ENCODE data around the gene SLC16A2. TPM values are rescaled to one million over a fixed set of nuclear protein-coding genes. Genes with fewer than 3 reads are reported as not detected.

The SLC16A2 gene
- total and polyA plus RNA-seq, 10 of the 15 experiments (the other 5 are each of a cell fraction or from before 2014, with no cell fraction given): 0.08 to 0.13 TPM; not detected in 8

DNA sequence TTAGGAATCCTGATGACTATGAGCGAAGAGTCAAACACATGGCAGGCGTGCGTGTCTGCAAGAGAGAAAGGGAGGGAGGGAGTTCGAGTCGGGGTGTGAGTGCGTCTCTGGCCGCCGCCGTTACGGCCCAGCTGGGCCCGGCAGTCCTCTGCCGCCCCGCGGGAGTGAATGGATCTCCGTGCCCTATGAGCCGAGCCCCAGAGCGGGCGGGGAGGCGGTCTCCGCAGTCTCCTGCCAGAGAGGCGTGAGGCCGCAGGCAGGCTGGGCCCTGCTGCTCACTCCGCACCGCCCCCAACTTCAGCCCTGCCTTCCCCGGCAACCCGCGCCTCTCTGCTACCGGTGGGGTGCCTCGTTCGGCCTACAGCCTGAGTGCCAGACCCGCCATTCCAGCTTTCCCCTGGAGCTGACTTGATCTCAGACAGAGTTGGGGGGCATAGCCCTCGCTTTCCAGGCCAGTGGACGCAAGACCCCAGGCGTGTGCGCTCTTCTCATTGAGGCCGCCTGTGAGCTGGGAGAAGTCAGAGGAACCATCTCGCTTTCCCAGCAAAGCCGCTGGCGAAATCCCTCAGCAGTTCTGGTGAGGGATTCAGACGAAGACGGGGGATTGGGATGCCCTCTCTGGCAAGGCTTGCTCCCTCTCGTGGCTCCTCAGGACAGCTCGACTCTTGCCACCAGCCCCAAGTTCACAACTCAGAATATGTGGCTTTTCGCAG, 1.4 kb downstream of the SLC16A2 start (continued):
- TF ChIP-seq SUPT20H (IDR thresholded peaks at IDR 0.05; ENCODE audit: borderline replicate concordance, control insufficient read depth, low read depth, low read length): no peak
- TF ChIP-seq CBFB (IDR thresholded peaks at IDR 0.05; ENCODE audit: low read depth): no peak
- TF ChIP-seq HDAC2 (IDR thresholded peaks at IDR 0.05): no peak

DNA sequence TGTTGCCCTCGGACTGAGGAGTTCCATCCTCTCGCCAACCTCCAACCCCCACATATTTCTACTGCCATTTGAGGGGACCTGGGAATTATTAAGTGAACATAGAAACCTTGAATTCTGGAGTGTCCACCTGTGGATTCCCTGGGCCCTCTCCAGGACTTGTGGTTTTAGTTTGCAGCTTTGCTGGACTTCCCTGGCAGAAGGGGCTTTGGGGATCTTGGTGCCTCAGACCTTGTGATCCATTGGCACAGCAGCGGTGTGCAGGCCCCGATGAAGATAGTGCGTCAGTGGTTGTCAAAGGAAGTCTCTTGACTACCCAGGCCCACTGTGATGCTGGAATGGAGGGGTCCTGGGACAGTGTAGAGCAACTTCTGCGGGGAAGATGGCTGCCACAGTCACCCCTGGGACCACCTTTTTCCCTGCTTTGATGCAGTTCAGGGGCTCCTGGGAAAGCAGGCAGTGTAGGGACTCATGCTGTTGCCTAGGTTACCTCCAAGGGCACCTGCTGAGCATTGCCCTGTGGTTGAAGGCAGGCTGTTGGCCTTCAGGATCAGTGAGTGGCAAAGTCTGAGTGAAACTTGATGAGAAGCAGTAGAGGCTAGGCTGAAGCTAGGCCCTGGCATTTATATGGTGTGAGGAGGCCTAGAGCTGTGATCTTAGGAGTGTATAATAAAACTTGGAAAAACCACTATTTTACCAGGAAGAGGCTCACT, 2.2 kb downstream of the SLC16A2 start:
- in situ Hi-C loops (cut with MboI) (no loop called here), intact Hi-C loops (cut with micrococcal nuclease; ENCODE audit: unreplicated experiment) (no loop called here)
- no peaks in the 10 kb centered on the region for H3K4me1 ChIP-seq (ENCODE audit: control insufficient read depth, insufficient read depth, low read length)
- H3K9me3 ChIP-seq (replicated peaks; ENCODE audit: control insufficient read depth, insufficient read depth, low read length): no peaks in the 10 kb centered on the region; the same call in 2 of the 3 replicates
- no peaks in the 10 kb centered on the region; the same call in 1 of the 2 replicates for H4K20me1 ChIP-seq (ENCODE audit: control insufficient read depth, insufficient read depth)
- H3K36me3 ChIP-seq (ENCODE audit: control insufficient read depth in 2 of 2, insufficient read depth in 2 of 2, low read length in 1 of 2): no peaks in the 10 kb centered on the region
- BruUV-seq (replicated peaks): no TSS peak
- peaks cover 2% of the 10 kb centered on the region in 2 experiments; a peak in 3 of 4 replicates for H3K27me3 ChIP-seq (replicated peaks in 1 of 2; ENCODE audit: control insufficient read depth in 2 of 2, insufficient read depth in 2 of 2, low read length in 1 of 2)
- SMC1A ChIA-PET (ENCODE audit: uncharacterized antibody, unreplicated experiment): no interaction called here
- RAD21 ChIA-PET (ENCODE audit: unreplicated experiment): no interaction called here
- ATAC-seq: no peak
- CTCF ChIA-PET: no interaction called here
- H3K79me2 ChIP-seq (ENCODE audit: control insufficient read depth, insufficient read depth, low read length): no peaks in the 10 kb centered on the region
- no peak for FAIRE-seq
- no peak for DNase-seq (ENCODE audit: low read depth, low spot score)
- no peak overlapping the region for H3K9ac ChIP-seq (ENCODE audit: control insufficient read depth, insufficient read depth, low read length)
- H3K27ac ChIP-seq (ENCODE audit: control insufficient read depth, insufficient read depth): no peak overlapping the region
- H3K4me2 ChIP-seq (ENCODE audit: control insufficient read depth, insufficient read depth): no peak overlapping the region
- TF ChIP-seq, protein P1, sequence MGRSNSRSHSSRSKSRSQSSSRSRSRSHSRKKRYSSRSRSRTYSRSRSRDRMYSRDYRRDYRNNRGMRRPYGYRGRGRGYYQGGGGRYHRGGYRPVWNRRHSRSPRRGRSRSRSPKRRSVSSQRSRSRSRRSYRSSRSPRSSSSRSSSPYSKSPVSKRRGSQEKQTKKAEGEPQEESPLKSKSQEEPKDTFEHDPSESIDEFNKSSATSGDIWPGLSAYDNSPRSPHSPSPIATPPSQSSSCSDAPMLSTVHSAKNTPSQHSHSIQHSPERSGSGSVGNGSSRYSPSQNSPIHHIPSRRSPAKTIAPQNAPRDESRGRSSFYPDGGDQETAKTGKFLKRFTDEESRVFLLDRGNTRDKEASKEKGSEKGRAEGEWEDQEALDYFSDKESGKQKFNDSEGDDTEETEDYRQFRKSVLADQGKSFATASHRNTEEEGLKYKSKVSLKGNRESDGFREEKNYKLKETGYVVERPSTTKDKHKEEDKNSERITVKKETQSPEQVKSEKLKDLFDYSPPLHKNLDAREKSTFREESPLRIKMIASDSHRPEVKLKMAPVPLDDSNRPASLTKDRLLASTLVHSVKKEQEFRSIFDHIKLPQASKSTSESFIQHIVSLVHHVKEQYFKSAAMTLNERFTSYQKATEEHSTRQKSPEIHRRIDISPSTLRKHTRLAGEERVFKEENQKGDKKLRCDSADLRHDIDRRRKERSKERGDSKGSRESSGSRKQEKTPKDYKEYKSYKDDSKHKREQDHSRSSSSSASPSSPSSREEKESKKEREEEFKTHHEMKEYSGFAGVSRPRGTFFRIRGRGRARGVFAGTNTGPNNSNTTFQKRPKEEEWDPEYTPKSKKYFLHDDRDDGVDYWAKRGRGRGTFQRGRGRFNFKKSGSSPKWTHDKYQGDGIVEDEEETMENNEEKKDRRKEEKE (IDR thresholded peaks at IDR 0.05): no peak
- no peak for TF ChIP-seq SP1 (IDR thresholded peaks at IDR 0.05; ENCODE audit: low read depth, low read length)
- TF ChIP-seq, protein P2, sequence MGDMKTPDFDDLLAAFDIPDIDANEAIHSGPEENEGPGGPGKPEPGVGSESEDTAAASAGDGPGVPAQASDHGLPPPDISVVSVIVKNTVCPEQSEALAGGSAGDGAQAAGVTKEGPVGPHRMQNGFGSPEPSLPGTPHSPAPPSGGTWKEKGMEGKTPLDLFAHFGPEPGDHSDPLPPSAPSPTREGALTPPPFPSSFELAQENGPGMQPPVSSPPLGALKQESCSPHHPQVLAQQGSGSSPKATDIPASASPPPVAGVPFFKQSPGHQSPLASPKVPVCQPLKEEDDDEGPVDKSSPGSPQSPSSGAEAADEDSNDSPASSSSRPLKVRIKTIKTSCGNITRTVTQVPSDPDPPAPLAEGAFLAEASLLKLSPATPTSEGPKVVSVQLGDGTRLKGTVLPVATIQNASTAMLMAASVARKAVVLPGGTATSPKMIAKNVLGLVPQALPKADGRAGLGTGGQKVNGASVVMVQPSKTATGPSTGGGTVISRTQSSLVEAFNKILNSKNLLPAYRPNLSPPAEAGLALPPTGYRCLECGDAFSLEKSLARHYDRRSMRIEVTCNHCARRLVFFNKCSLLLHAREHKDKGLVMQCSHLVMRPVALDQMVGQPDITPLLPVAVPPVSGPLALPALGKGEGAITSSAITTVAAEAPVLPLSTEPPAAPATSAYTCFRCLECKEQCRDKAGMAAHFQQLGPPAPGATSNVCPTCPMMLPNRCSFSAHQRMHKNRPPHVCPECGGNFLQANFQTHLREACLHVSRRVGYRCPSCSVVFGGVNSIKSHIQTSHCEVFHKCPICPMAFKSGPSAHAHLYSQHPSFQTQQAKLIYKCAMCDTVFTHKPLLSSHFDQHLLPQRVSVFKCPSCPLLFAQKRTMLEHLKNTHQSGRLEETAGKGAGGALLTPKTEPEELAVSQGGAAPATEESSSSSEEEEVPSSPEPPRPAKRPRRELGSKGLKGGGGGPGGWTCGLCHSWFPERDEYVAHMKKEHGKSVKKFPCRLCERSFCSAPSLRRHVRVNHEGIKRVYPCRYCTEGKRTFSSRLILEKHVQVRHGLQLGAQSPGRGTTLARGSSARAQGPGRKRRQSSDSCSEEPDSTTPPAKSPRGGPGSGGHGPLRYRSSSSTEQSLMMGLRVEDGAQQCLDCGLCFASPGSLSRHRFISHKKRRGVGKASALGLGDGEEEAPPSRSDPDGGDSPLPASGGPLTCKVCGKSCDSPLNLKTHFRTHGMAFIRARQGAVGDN (IDR thresholded peaks at IDR 0.05): no peak
- no peak for TF ChIP-seq SIN3A (IDR thresholded peaks at IDR 0.05; ENCODE audit: low read depth, low read length)
- no peak for TF ChIP-seq RAD21 (IDR thresholded peaks at IDR 0.05; ENCODE audit: insufficient read depth, low read depth, low read length)
- no peak for TF ChIP-seq KAT2A (conservative IDR thresholded peaks at IDR 0.05; ENCODE audit: control insufficient read depth, low read depth, low read length)
- TF ChIP-seq STAT3 (IDR thresholded peaks at IDR 0.05; ENCODE audit: low read depth, low read length): no peak
- no peak for TF ChIP-seq HDAC6 (IDR thresholded peaks at IDR 0.05; ENCODE audit: unreplicated experiment)
- POLR2A ChIA-PET: interaction anchor here (0.7 kb wide), 1 partner anchor 320 kb away, joined by 6 read pairs; no protein-coding TSS in a partner anchor
- no peak overlapping the region for H2AFZ ChIP-seq (ENCODE audit: control insufficient read depth, low read depth, low read length)
- 42% methylated on average over 6 of the region's 6 CpGs for WGBS (ENCODE audit: insufficient coverage, insufficient replicate concordance, low lambda C conversion rate, missing lambda C conversion rate)
- H3K4me3 ChIP-seq: no peak overlapping the region
